HG03139 (cell line): ENCODE measurements around the gene LIM2.

ENCODE experiments used
- ATAC-seq: cut with Tn5 transposase; IDR thresholded peaks from one replicate; pipeline ENCODE4 v1.9.1; 2021; ENCODE audit not compliant: unreplicated experiment

Gene LIM2

DNA sequence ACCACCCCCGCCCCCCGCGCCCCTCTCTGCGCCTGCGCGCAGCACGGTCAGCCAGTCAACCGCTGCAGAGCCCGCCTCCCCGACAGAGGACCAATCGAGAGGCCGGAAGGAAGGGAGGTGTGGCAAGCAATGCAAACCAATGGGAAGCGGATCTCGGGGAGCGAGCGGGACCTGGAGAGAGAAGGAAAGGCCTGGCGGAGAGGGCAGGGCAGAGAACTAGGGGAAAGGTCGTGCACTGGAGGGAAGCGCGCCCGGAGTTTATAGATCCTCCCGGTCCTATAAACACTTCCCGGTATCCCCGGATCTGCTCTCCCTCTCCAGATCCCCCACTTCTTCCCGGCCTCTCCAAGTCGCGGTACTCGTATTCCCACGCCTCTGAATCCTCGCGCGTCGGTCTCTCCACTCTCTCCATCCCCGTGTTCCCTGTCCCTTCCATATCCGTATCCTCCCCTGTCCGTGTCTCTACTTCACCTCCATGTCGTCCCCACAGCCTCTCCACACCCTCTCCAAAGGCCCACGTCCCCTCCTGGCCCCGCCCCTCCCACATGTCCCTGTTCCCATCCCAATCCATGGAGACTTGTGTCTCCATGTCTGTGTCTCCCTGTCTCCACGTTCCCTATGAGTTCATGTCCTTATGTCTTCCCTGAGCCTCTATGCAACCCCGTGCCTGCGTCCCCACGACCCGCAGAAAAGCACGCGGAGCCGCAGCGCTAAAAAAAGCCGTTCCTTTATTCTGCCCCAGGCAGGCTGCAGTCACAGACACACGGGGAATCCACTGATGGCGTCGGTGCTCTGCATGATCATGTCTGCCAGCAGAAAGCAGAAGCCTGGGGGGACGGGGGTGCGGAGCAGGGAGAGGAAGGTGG lies 21.2 kb downstream of the LIM2 start:
- ATAC-seq: no peak

DNA sequence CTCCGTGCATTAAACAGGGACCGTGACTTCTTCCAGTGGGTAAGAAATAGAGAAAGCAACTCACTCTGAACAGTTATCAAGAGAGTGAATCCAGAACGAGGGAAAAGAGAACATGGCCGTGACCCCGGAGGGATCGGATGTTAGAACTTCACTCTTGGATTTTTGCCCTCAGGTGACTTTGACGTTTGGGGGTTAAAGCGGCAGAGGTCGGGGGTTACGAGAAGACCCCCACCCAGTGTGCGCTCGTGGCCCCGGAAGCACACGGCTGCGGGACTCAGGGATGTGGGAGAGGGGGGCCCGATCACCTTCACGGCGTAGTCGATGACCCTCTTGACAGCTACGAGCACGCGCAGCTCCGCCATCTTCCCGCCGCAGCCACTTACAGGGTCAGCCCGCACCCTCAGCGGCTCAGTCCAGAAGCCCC lies 21.8 kb downstream of the LIM2 start, which contains the start of gene ETFB:
ETFB (minus strand) TSS at position 424 of the 424 bp plus-strand sequence; CDS start at position 362, 62 bp downstream.
- no peak for ATAC-seq

DNA sequence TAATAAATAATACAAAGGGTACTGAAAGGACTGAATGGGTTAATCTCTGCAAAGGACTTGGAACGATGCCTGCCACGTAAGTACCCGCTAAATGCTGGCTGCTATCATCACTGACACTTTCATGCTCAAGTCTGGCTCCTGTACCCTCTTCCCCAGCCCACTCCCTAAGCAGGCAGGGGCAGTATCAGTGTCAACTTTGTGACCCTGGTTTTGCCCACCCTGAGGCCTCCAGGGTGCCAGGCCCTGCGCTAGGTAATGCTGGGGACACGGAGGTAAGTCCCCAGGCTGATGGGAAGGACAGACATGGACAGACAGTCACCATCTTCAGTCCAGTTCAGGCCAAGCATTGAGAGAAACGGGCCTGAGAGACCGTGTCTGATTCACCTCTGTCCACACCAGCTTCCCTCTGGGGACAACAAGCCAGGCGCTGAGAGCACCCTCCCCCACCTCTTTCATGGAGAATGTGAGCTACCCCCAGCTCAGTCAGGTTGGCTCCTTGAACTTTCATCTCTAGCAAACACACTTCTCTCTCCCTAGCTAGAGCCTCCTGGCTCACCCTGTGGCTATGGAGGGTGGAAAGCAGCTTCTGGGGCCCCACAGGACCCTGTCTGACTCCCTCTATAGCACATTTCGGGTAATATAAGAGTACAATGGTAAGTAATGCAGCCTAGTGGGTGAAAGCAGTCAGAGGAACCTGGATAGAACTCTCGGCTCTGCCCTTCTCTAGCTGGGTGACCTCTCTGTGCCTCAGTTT lies 22.4 kb downstream of the LIM2 start:
- no peak for ATAC-seq

DNA sequence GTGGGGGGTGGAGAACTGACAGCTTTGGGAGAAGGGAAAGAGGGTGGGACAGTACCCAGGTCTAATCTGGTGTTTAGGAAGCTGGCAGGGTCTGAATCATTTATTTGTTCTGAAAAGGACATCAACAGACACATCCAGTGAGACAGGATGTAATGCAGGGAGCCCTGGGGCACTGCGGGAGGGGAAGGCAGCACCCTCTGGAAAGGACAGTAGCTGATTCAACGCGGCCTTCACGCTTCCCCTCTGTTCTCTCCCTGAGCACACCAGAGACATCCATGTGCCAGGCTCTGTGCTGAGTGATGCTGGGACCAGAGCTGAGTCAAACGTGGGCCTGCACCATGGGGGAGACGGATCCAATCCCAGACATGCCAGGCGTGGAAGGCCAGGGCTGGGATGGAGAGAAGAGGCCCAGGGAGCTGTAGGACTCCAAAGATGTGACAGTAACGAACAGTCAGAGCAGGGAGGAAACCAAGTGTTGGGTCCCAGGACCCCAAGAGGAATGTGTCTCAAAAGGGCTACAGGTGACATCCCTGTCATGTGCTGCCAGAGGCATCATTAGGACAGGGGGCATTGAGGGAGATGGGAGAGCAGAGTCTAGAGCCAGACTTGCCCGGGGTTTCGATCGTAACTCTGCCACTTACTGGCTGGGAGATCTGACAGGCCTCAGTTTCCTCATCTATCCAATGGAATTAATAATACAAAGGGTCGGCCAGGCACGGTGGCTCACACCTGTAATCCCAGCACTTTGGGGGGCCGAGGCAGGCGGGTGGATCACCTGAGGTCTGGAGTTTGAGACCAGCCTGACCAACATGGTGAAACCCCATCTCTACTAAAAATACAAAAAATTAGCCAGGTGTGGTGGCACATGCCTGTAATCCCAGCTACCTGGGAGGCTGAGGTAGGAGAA lies 23.3 kb downstream of the LIM2 start:
- no peak for ATAC-seq

DNA sequence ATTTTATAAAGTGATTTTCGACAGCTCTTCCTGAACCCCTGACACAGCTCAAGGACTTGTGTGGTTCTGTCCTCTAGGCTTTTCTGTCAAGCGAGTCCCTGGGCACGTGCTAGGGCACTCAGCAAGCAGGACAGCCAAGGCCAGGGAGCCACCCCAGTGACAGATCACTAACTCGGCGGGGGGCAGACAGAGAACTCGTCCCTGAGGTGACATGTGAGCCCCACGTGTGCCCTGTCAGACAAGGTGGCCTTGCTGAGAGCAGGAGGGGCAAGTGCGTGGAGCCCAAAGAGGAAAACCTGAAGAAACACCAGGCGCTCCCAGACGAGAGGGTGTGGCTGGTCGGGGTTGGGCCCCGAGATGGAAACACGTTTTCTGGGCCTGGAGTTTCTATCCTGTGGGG lies 26.5 kb downstream of the LIM2 start:
- ATAC-seq: no peak

DNA sequence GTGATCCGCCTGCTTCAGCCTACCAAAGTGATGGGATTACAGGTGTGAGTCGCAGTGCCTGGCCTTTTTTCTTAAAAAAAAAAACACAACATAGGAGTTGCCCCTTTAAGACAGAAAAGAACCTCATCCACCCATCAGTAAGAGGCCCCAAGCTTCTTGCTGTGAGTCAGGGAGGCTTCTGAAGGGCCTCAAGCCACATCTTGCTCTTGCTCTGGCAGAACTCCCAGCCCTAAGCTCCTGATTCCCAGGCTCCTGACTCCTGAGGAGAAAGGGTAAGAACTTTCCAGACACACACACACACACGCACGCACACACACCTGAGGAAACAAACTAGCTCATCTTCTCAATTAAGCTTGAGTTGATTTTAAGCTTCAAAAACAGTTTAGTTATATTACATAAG lies 28.5 kb downstream of the LIM2 start:
- no peak for ATAC-seq

DNA sequence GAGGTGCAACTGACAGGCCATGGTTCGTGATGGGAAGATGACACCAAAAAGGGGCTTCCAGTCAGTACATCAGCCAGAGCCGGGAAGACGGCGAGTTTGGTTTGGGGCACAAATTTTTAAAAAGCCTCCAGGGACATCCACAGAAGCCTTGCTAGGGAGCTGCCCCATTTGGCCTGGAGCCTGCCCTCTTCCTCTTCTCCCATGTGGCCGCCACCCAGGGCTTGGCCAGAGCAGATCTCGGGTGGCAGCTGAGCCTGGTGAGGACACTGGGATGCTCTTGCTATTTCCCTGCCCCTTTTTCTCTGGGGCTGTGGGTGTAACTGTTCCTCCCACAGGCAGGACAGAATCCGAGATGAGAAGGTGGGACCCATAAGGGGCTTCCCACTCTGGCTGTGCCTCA lies 29.8 kb downstream of the LIM2 start:
- no peak for ATAC-seq

DNA sequence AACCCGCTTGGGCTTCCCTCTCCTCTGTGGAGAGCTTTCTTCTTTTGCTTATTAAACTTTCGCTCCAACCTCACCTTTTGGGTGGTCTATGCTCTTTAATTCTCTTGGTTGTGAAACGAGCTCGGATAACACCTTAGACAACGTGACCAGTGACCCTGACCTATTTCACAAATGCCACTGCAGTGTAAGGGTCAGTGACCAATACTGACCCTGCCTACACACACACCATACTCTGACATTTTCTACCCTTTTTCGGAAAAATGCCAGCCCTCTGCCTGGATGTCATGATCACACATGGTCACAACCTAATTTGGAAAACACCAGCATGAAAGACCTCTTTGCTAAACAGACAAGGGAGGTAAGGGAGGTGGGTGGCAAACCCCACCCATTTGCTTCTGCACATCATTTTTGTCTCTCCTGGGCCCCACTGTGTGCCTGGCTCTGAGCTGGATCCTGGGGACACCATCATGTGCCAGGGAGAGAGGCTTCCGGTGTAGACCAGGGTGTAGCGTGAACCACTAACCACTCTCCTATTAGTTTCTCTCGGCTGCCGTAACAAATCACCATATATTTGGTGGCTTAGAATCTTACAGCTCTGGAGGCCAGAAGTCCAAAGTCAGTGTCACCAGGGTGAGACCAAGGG lies 31.5 kb downstream of the LIM2 start:
- ATAC-seq: no peak

DNA sequence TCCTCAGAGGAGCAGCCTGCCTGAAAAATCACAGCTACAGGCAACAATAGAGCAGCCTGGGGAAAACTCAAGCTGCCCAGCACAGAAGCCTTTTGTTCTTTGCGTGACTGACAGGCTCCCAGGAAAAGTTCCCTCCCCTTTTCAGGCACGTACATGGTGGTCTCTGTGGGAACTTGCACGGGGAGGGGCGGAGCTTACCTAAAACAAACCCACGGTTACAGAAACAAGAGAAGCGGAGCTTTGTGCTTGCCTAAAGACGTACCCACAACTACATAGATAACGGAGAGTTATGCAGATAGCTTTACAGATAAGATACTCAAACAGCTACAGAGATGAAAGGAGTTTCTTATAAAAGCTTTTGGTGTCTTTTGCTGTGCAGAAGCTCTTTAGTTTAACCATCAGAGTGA lies 33.0 kb downstream of the LIM2 start:
- no peak for ATAC-seq

DNA sequence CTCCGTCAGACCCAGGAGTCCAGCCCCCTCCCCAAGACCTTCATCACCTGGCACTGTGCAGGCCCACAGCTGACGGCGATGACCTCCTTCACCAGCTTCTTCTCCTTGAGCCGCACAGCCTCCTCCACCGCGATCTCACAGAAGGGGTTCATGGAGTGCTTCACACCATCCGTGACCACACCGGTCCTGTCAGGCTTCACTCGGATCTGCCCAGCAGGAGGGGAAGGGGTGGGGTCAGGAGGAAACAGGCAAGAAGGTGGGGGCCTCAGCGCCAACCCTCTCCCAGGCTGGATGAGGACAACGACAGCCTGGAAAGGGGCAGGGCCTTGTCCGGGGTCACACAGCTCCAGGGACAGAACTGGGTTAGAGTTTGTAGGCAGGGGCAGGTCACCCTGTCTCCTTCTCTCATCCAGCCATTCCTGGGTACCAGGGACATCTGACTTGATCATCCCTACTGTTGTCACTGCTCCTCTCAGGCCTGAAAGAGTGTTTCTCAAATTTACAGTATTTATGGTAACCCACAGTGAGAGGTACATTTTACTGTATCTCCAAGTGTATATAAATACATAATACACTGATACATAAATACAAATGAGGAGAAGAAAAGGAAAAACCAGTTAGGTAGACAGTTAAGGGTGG lies 33.6 kb downstream of the LIM2 start:
- ATAC-seq: no peak

DNA sequence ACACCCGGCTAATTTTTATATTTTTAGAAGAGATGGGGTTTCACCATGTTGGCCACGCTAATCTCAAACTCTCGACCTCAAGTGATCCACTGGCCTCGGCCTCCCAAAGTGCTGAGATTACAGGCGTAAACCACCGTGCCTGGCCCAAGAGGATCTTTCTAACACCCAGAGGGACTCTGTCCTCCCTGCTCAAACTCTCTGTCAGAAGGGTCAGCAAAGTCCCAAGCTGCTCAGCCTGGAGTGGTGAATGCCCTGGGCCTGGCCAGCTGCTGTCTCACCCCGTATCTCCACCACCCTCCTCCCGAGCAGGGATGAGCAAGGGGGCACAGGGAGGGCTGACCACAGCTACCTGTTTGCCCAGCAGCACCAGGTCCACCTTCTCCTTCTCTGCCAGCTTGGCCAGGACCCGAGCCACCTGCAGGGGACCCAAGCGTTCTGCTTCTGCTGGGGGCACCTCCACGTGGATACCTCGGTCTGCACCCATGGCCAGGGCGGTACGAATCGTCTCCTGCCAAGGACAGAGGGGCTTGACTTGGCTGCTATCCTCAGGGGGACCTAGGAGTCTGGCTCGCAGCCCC lies 34.9 kb downstream of the LIM2 start:
- ATAC-seq: no peak

DNA sequence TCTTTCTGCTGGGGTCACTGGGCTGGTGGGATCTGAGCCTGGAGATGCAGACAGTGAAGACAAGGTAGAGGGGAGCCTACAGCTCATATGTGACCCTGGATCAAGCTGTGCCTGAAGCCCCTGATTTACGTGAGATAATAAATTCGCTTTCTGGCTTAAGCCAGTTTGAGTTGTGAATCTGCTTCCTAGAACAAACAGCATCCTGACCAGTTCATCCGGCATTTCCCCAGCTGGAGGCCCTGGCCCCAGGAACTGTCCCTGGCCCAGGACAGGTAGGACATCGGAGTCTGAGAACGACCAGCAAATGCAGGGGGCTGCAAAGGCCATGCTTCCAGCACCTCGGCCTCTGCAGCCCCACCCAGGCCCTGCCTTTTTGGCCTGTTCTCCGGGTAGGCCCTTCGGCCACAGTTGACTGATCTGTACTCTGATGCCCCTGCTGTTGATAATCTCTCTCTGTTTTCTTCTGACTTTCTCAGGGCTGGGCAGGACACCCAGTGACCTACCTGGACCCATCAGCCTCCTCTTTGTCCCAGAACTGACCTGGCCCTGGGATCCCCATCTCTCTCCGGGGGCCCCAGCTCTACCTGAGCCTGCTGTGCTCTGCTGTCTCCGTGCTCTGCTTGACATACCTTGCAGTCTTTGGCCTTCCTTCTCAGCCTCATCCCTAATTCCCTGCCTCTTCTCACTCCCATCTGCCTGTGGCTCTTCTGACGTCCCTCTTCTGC lies 36.3 kb downstream of the LIM2 start:
- ATAC-seq: no peak

DNA sequence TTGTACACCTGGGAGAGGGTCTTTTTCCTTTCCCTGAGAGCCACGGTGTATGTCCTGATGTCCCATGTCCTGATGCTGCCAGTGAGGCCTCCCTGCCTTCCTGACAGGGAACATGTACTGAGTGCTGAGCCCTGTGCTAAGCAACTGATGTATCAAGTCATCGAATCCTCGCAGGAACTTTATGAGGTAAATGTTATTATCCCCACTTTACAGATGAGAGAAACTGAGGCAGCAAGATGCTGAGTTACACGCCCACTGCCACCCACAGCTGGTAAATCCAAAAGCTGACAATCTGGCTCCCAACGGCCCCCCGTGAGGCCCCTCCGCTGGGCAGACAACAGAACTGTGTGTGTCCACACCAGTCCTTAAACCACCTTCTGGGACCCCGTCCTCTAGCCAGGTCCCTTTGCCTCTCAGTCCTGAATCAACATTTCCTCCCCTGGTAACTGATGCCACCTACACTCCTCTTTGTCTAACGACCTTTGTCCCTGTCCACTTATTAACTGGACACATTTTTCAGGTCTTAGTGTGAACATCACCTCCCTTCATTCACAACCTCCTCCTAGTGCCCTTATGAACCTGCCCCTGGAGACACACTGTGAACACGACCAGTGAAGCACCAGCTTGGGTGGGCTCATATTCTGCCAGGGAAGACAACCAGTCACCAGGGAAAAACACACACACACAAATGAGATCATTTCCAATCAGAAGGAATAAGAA lies 40.4 kb downstream of the LIM2 start:
- ATAC-seq: no peak

DNA sequence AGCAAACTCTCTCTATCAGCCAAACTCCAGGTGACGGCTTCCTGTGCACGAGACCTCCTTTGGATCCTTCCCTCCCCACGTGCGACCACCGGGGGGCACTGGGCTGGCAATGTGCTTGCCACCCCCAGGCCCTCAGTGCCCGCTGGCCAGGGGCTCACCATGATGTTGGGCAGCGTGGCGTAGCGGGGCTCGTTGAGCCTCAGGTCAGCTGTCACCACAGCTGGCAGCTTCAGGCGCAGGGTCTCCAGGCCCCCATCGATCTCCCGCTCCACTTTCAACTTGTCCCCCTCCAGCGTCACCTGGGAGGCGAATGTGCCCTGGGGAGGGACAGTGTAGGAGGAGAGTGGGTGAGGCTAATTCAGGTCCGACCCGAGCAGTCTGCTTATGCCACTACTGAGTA lies 41.0 kb downstream of the LIM2 start:
- ATAC-seq: no peak

DNA sequence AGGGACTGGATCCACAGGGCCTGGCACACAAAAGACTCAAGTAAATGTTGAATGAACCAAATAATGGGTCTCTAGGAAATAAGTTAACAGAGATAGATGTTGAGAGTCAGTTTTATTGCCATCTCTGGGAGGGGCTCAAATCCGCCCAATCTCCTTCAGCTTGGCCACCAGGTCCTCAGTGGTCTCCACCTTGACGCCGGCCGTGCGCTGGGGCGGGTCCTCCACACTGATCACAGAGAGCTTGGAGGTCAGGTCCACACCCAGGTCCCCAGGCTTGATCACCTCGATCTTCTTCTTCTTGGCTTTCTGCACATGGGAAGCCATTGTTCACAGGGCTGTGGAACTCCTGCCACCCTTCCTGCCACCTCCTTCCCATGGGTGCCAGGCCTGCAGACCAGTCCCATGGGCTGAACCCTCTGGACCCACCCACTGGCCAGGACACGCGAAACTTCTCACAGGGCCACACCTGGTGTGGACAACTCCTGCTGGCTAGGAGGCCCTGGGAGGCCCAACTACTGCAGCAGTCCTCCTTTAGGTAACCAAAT lies 42.6 kb downstream of the LIM2 start:
- ATAC-seq: no peak

DNA sequence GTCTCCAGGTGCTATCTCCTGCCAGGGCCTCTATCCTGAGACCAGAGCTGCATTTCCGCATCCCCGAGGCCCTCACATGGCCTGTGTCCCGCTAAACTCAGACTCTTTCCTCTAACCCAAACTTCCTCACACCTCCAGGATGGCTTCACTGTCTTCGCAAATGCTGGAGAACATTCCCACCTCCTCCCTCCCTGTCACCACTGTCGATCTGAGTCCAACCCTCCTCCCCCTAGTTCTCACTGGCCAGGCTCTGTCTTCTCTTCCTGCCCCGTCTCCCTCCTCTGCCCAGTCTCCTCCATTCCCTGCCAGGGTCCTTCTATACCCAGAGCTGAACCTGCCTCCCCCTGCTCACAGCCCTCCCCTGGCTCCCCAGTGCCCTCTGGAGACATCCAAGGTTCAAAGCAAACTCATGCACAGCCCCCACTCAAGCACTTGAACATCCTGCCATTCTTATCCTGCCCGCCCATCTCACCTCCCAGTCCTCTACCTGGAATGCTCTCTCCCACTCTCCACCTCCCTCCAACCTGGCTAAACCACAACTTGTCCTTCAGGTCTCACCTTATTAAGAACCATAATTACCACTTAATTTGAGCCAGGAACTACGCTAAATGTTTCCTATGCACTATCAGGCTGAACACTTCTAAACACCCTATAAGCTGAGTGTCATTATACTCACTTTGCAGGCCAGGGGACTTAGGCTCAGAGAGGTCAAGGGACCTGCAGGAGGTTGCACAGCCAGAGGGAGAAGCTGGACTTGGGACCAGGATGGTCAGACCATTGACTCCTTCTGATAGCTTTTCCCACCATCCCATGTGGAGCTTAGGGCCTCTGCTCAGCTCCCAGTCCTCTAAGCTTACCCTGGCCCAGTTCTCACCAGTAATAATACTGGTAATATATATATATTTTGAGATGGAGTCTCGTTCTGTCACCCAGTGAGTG lies 44.9 kb downstream of the LIM2 start:
- no peak for ATAC-seq

DNA sequence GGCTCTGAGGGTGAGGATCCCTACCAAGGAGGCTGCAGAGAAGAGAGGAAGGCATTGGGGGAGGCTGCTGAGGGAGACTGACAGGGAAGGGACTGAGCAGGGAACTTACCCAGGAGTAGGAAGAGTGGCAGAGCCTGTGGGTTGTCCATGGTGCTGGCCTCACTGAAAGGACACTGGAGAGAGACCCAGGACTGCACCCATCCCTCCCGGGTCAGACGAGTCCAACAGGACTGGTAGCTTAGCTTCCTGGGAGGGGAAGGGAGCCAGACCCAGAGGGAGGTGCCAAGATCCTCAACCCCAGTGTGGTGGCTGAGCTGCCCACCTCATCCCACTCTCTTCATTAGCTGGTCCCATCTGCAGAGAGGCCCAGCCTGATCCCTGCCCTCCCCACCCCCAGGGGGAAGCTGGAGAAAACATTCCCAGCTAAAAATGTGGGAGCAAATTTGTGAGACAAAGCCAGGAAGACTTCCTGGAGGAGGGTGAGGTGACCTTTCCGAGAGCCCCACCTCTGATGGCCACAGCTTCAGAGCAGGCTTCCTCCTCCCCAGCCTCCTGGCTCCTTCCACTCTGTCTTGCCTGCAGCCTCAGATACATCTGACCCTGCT lies 45.7 kb downstream of the LIM2 start, which contains the start of gene VSIG10L:
VSIG10L (minus strand) TSS at position 164 of the 605 bp plus-strand sequence; CDS start at position 149, 15 bp downstream.
- no peak for ATAC-seq
